Left ventricle myocardium superior (tissue), 1 donor: ENCODE data around the gene PPP6R3. TPM values are rescaled to one million over a fixed set of nuclear protein-coding genes. Genes with fewer than 3 reads are reported as not detected.
A peak's percentile ranks its signal among the peaks of the same experiment; 100 is the strongest.
"Not testable (repeated sequence)": the region's sequence is repeated elsewhere in the genome, so short reads cannot be mapped to it uniquely, and the experiment has no call there.

Experiments
- ATAC-seq: fragments of 200-7000 bp; cut with Tn5 transposase; one replicate; pipeline ENCODE4 v1.9.1; 2020; ENCODE audit warnings: mild to moderate bottlenecking, moderate library complexity
- DNase-seq: peaks from one replicate; pipeline ENCODE4 v3.0.0-alpha.2; 2020
- intact Hi-C: fragments of 100-400 bp; cut with micrococcal nuclease; formaldehyde crosslinking; loops from one replicate; pipeline ENCODE4 v1.11.0; 2022
- total RNA-seq: library from RNA; stranded (reverse); fragmentation: NEBNext Ultra II Directional; extraction: Animal tissue kit (Norgen Biotek cat#: 25700); gene quantifications from one replicate; pipeline ENCODE4 v1.2.1, GENCODE V29; 2021
- donor health status: DM: no; HTN: yes; CAD: no; lungs with severe emphysema.

PPP6R3 gene
- total RNA-seq, 1 donor from 2014 or later: 86.7 TPM

DNA sequence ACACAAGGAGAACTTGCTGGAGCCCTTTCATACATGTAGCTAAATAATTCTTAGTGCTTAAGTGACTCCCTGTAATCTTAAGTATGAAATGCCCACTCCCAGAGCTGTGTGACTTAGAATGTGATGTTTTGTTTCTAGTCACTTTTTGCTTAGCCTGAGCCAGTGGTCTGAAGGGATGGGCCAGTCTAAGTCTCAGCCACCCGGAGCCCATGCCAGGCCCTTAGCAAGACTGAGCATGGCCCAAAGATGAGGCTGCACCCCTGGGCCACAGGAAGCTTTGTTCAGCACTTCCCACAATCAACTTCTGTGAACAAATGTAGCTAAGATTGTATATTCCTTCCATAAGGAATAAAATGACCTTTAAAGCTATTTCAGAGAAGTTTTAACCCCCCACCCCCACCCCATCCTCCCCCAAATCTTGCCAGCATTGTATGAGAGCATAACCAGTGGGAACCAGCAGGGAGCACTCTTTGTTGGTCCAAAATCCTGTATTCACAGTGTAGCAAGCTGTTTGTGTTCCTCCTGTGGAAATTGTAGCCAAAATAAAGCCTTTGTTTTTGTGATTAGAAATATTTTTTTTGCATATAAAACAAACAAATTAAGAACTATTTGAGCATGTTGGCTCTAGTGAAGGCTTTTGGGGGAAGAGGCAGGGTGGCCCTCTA, 150.0 kb downstream of the PPP6R3 start:
- DNase-seq (no peak), ATAC-seq (no peak)
- intact Hi-C loops: no loop called here

DNA sequence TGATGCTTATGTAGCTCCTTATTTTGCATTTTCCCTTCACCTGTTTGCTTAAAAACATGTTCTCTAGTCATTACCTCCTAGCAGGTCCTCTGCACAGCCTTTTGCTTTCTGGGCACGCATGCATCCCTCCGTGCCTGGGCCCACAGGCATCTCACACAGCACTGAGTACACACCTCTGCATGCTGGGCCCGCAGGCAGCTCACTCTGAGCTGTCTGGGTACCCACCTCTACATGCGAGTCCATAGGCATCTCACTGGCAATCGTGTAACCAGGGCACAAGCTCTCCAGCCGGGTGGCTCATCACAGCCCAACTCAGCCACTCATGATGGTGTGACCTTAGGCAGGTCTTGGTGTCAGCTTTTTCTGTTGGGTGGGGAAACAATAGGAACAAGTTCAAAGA, 155.1 kb downstream of the PPP6R3 start:
- DNase-seq (no peak), ATAC-seq (peak; percentile 20)
- intact Hi-C loops: no loop called here

DNA sequence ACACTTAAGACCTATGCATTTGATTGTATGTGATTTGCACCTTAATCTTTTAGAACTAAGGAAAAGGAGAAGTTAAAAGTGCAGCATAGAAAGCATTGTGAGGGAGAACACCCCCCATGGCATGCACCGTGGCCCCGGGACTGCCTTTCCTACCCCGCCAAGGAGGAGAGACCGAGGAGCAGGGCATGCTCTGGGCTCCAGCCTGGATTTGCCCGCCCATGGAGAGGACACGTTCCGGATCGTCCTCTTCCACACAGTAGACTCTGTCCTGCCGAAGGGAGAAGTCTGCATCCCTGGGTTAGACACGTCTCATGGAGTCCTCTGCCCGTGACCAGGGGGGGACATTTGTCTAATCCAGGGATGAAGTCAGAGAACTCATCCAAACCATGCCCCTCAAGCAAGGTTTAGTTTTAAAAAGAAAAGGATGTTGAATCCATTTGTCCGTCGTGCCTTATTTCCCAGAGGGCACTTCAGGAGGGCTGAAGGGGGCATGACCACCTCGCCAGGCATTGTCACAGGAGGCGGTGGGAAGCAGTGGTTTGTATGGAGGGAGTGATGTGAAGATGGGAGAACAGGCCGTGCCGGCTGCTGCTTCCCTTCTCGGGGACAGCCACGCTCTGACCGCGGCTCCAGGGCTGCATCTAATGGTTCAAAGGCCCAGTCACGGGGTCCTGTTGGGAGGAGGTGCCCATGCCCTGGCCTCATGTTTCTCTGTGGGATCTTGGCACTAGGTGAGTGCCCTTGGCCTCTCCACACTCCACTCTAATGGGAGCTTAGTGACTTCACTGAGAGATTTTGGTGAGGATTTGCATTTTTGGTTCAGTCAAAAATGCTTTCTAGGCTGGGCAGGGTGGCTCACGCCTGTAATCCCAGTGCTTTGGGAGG, 157.6 kb downstream of the PPP6R3 start:
- intact Hi-C loops: no loop called here
- DNase-seq: no peak
- no peak for ATAC-seq

DNA sequence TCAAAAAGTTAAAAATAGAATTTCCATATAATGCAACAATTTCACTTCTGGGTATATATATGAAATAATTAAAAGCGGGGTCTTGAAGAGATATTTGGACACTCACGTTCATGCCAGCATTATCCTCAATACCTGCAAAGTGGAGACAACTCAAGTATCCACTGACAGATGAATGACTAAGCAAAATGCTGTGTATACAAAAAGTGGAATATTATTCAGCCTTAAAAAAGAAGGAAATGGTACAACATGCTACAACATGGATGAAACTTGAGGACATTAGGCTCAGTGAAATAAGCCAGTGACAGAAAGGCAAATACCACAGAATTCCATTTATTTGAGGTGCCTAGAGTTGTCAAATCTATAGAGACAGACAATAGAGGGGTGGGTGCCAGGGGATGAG, 161.3 kb downstream of the PPP6R3 start:
- intact Hi-C loops: no loop called here
- DNase-seq (no peak), ATAC-seq (no peak)

DNA sequence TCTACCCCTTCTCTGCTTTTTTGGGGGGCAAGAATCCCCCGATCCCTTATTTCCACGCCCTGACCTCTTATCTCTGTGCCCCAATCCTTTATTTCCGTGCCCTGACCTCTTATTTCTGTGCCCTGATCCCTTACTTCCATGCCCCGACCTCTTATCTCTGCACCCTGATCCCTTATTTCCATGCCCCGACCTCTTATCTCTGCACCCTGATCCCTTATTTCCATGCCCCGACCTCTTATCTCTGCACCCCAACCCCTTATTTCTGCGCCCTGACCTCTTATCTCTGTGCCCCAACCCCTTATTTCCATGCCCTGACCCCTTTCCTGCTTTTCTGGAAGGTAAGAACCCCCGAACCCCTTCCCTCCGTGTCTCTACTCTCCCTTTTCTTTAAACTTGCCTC, 163.2 kb downstream of the PPP6R3 start:
- intact Hi-C loops, ATAC-seq, DNase-seq: not testable (repeated sequence)

DNA sequence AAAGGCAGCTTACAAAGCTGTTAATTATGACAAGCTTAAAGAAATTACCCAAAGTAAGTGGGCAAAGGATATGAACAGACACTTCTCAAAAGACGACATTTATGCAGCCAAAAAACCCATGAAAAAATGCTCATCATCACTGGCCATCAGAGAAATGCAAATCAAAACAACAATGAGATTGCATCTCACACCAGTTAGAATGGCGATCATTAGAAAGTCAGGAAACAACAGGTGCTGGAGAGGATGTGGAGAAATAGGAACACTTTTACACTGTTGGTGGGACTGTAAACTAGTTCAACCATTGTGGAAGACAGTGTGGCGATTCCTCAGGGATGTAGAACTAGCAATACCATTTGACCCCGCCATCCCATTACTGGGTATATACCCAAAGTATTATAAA, 164.5 kb downstream of the PPP6R3 start:
- DNase-seq, intact Hi-C loops: not testable (repeated sequence)

DNA sequence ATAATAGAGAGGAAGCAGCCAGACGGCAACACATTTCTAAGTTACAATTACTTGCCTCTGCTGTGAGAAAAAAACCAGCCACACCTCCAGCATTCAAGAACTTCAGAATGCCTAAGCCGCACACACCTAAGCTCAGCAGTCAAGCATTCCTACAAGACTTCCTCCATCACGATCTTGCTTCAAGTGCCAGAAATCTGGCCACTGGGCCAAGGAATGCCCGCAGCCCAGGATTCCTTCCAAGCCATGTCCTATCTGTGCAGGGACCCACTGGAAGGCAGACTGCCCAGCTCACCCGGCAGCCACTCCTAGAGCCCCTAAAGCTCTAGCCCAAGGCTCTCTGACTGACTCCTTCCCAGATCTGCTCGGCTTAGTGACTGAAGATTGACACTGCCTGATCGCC, 165.7 kb downstream of the PPP6R3 start:
- DNase-seq, intact Hi-C loops, ATAC-seq: not testable (repeated sequence)

More for the DNA sequence above, 164.5 kb downstream of the PPP6R3 start:
- not testable (repeated sequence) for ATAC-seq

DNA sequence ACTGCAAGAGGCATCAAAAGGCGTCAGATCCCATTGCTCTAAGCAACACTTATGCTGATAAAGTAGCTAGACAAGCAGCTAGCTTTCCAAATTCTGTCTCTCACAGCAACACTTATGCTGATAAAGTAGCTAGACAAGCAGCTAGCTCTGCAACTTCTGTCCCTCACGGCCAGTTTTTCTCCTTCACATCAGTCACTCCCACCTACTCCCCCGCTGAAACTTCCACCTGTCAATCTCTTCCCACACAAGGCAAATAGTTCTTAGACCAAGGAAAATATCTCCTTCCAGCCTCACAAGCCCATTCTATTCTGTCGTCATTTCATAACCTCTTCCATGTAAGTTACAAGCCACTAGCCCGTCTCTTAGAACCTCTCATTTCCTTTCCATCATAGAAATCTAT, 168.3 kb downstream of the PPP6R3 start:
- ATAC-seq, DNase-seq, intact Hi-C loops: not testable (repeated sequence)

DNA sequence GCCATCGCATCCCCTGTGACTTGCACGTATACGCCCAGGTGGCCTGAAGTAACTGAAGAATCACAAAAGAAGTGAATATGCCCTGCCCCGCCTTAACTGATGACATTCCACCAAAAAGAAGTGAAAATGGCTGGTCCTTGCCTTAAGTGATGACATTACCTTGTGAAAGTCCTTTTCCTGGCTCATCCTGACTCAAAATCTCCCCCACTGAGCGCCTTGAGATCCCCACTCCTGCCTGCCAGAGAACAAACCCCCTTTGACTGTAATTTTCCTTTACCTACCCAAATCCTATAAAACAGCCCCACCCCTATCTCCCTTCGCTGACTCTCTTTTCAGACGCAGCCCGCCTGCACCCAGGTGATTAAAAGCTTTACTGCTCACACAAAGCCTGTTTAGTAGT, 171.8 kb downstream of the PPP6R3 start:
- intact Hi-C loops, ATAC-seq, DNase-seq: not testable (repeated sequence)

DNA sequence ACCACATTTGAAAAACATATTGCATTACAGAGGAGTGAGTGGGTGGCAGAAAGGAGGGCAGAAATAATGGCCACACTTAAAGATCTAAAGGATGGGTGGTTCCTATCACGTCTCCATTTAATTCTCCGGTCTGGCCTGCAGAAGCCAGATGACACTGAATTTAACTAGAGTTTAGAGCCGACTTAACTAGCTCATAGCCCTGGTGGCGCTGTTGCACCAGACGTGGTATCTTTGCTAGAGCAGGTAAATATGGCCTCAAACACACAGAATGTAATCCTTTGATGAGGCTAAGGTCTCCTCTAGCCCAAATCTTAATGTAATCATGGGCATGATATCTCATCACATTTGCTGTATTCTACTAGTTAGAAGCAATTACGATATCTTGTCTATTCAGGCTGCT, 172.2 kb downstream of the PPP6R3 start:
- ATAC-seq: peak; percentile 25
- intact Hi-C loops: no loop called here
- DNase-seq: no peak

DNA sequence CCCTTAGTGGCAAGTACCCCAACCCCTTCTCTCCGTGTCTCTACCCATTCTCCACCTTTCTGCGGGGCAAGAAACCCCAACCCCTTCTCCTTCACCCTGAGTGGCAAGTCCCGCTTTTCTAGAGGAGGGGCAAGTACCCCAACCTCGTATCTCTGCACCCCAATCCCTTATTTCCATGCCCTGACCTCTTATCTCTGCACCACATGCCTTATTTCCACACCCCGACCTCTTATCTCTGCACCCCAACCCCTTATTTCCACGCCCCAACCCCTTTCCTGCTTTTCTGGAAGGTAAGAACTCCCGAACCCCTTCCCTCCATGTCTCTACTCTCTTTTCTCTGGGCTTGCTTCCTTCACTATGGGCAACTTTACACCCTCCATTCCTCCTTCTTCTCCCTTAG, 174.1 kb downstream of the PPP6R3 start:
- intact Hi-C loops, DNase-seq, ATAC-seq: not testable (repeated sequence)

DNA sequence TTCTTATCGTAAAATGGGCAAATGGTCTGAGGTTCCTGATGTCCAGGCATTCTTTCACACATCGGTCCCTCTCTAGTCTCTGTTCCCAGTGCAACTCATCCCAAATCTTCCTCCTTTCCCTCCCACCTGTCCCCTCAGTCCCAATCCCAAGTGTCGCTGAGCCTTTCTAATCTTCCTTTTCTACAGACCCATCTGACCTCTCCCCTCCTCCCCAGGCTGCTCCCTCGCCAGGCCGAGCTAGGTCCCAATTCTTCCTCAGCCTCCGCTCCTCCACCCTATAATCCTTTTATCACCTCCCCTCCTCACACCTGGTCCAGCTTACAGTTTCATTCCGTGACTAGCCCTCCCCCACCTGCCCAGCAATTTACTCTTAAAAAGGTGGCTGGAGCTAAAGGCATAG, 174.6 kb downstream of the PPP6R3 start:
- ATAC-seq, intact Hi-C loops, DNase-seq: not testable (repeated sequence)

DNA sequence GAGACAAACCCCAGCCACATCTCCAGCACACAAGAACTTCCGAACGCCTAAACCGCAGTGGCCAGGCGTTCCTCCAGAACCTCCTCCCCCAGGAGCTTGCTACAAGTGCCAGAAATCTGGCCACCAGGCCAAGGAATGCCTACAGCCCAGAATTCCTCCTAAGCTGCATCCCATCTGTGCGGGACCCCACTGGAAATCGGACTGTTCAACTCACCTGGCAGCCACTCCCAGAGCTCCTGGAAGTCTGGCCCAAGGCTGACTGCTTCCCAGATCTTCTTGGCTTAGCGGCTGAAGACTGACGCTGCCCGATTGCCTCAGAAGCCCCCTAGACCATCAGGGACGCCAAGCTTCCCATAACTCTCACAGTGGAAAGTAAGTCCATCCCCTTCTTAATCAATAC, 175.3 kb downstream of the PPP6R3 start:
- intact Hi-C loops, ATAC-seq, DNase-seq: not testable (repeated sequence)

DNA sequence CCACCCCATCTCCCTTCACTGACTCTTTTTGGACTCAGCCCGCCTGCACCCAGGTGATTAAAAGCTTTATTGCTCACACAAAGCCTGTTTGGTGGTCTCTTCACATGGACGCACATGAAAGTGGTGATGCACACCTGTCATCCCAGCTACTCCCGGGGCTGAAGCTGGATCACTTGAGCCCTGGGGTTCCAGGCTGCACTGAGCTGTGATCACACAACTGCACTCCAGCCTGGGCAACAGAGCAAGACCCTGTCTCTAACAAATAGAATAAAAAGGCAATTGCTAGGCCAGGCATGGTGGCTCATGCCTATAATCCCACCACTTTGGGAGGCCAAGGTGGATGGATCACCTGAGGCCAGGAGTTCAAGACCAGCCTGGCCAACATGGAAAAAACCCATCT, 178.8 kb downstream of the PPP6R3 start:
- ATAC-seq, intact Hi-C loops, DNase-seq: not testable (repeated sequence)

DNA sequence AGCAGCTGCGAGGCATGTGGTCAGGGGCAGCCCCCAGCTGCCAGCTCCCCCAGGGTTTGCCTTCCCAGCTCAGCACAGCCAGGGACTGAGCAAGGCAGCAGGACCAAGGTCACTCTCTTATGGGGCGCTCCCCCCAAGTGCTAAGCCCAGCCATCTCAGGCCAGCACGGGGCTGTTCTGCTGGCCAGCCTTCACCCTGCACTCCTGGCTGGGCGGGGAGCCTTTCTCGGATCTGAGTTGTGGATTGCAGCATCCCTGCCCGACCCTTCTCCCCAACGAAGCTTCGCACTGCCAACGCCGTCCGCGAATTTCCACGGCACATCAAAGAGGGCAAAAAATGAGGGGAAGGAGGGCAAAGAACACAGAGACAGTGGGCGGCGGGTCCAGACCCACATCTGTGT, 181.3 kb downstream of the PPP6R3 start:
- intact Hi-C loops: no loop called here
- no peak for DNase-seq
- no peak for ATAC-seq

DNA sequence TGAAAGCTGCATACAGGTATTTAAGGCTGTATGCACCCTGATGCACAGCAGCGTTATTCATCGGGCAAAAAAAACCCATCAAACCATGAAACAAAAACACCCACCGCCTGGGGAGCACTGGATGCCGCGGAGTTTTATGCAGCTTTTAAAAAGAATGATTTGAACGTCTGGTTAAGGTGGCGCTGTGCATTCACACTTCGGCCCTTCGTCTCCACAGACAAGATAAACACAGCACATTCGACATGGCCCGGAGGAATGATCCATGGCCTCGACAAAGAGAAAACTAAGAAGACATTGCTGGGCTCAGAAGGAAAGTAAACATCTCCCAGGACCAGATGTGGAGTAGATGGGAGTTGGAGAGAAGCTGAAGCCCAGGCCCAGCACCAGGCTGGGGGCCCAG, 183.0 kb downstream of the PPP6R3 start:
- intact Hi-C loops: no loop called here
- DNase-seq: no peak
- ATAC-seq: no peak

DNA sequence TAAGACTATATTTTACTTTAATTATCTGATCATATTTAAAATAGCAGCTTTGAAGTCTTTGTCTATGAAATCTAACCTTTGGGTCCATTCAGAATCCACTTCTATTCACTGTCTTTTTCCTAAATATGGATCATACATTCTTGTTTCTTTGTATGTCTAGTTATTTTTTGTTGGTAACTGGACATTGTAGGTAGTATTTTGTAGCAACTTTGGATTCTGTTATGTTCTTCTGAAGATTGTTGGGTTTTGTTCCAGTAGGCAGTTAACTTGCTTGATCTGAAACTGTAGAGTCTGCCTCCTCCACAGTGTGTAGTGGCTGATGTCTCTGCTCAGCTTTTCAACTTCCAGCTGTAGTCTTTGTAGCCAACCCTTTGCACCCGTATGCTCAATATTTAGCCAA, 186.3 kb downstream of the PPP6R3 start:
- no peak for ATAC-seq
- no peak for DNase-seq
- intact Hi-C loops: no loop called here

DNA sequence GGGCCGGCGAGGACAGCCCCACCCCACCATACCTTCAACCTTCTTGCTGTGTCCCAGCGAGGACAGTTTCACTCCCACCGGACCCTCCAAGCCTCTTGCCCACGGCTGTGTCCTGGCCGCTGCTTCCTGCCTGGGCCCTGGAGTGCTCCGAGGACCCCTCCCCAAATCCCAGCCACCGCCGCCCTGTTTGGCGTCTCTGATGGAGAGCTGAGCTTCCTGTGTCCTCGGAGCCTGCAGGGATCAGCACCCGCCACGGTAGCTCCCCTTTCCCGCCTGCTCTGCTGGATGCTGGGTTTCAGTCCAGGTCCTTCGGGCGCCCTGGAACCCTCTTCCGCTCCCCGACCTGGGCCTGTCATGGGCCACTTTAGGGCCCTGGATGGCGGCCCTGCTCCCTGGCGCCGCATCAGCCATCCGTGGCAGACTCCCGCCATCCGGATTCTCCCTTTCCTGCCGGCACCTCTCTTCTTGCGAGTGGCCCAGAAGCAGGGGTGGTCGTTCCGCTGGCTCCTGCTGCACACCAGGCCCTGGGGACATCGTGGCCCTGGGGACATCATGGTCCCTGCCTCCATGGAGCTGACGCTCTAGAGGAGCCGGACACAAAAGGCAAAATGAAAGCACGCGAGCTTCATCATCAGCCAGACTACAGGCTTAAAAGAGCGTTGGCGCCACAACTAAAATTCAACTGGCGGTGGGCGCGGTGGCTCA, 189.5 kb downstream of the PPP6R3 start:
- intact Hi-C loops: no loop called here
- no peak for ATAC-seq
- DNase-seq: no peak

DNA sequence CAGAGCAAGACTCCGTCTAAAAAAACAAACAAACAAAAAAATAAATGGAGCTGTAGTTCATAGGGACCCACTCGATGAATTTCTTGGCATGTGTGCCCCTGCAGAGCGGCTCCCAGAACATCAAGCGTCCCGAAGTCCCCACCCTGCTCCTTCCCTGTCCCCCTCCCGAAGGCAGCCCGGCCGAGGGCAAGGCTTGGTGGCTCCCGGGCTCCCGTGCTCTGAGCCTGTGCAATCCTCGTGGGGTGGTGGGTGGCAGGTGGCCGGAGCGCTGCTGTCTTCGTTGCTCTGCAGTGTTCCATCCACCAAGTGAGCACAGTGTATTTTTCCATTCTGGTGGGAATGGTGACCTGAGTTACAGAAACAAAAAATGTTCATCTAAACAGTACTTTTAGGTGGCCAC, 190.2 kb downstream of the PPP6R3 start:
- ATAC-seq: no peak
- no peak for DNase-seq
- intact Hi-C loops: no loop called here
